ENCODE results near the gene SBNO2. TPM values are rescaled to one million over a fixed set of nuclear protein-coding genes. Genes with fewer than 3 reads are reported as not detected.

Gene SBNO2
- total RNA-seq, 4 donors from 2014 or later: 22.2 to 49.8 (median 30.9) TPM

DNA sequence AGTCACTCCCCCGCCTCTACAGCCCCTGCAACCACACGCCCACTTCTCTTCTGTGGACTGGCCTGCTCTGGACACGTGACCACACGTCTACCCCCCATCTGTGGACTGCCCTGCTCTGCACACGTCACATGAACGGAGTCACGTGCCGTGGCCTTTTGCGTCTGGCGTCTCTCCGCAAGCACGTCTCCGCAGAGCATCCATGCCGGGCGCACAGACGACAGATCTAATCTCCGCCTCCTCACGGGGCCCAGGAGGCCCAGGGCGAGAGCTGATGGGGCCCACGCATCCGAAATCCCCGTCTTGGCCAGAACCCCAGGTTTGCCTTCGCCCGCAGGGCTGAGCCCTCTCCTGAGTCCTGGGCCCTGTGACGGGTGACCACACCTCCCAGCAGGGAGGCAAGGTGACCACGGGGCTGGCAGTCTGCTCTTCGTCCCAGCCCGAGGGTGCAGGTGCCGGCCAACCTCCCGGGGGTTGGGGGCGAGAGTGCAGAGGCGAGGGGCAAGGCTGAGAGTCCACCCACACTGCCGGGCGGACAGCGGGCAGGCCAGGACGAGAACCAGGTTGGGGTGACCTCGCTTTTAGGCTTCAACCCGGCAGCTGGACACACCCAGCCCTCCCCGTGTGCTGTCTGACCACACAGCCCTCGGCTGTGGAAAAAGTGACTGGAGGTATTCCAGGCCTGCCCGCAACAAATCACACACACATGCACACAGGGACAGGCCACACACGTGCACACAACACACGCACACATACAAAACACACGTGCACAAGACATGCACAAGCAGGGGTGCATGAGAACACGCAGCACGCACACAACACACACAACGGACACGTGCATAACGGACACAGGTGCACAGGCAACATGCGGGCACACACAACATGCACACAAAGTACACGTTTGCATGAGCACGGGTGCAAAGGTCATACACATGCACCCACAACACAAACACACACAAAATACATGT, 3.9 kb downstream of the SBNO2 start:
- Histone ChIP-seq H3K4me1 (peaks cover 15 to 21% of the 10 kb centered on the region in 2 donors), H3K9me3 (no peaks in the 10 kb centered on the region), H3K36me3 (no peaks in the 10 kb centered on the region), H3K4me3 (no peak overlapping the region), H3K27me3 (no peaks in the 10 kb centered on the region), H3K27ac (peak overlapping the region in 3 of 4 donors; percentile 45 to 64 (median 52))
- DNase-seq (no peak), ATAC-seq (no peak)
- intact Hi-C loops (cut with DNase I; ENCODE audit: low total_unique reads) (loop anchor here (5.0 kb wide), 1 partner anchor 72 kb away; the partner anchor contains the start of gene ATP5F1D), in situ Hi-C loops (cut with MboI; ENCODE audit: low sequenced_read_pairs in 4 of 4) (no loop called here)
- TF ChIP-seq, protein P1, sequence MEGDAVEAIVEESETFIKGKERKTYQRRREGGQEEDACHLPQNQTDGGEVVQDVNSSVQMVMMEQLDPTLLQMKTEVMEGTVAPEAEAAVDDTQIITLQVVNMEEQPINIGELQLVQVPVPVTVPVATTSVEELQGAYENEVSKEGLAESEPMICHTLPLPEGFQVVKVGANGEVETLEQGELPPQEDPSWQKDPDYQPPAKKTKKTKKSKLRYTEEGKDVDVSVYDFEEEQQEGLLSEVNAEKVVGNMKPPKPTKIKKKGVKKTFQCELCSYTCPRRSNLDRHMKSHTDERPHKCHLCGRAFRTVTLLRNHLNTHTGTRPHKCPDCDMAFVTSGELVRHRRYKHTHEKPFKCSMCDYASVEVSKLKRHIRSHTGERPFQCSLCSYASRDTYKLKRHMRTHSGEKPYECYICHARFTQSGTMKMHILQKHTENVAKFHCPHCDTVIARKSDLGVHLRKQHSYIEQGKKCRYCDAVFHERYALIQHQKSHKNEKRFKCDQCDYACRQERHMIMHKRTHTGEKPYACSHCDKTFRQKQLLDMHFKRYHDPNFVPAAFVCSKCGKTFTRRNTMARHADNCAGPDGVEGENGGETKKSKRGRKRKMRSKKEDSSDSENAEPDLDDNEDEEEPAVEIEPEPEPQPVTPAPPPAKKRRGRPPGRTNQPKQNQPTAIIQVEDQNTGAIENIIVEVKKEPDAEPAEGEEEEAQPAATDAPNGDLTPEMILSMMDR (IDR thresholded peaks at IDR 0.05 in 4 of 5, conservative IDR thresholded peaks at IDR 0.05 in 1 of 5): no peak
- TF ChIP-seq POLR2A (IDR thresholded peaks at IDR 0.05): no peak

- no peaks in the 10 kb centered on the region for H3K9me3 ChIP-seq
- in situ Hi-C loops (cut with MboI; ENCODE audit: low sequenced_read_pairs in 4 of 4): no loop called here
- peaks cover 15 to 21% of the 10 kb centered on the region in 2 donors for H3K4me1 ChIP-seq
- intact Hi-C loops (cut with DNase I; ENCODE audit: low total_unique reads): no loop called here
- H3K4me3 ChIP-seq: no peak overlapping the region
- H3K27me3 ChIP-seq: no peaks in the 10 kb centered on the region
- DNase-seq (no peak), ATAC-seq (no peak)
- peak overlapping the region; percentile 22 to 64 (median 48) for H3K27ac ChIP-seq
- TF ChIP-seq POLR2A (IDR thresholded peaks at IDR 0.05): no peak
- TF ChIP-seq, protein P1 (IDR thresholded peaks at IDR 0.05 in 4 of 5, conservative IDR thresholded peaks at IDR 0.05 in 1 of 5): no peak
- H3K36me3 ChIP-seq: no peaks in the 10 kb centered on the region
Measured at GRCh38 chr19:1169411-1169791, 4.7 kb downstream of the SBNO2 start.

DNA sequence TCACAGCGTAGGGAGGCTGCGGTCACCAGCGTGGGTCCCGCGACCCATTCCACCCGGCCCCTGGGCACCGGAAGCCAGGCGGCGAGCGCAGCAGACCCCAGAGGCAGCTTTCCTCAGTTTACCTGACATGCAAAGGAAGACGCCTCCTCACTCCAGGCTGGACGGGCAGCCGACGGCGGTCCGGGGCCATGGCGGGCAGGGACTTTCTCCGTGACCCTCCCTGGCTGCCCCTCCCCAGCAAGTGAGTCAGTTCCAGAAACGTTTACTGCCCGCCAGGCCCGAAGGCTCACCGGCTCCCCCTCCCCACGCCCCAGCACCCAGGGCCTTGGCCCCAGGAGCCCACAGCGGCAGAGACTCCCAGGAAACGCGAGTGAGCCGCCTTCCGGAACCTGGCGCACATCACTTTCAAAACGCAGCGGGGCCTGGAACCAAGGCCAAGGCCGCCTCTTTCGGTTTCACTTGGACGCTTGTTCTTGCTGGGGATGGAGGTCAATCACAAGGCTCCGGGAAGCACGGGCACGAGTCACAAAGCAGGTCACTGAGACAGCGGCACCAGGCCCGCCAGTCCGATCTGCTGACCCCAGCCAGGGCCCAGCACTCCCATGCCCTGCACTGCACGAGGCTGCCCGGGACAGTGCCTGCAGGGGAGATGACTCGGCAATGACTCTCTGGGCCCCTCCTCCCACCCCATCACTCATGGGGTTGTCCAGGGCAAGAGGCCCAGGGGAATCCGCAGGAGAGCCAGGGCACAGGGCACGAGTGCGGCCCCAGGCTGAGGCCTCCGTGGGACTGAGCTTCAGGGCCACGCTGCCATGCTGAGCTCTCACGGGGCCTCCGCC, 5.3 kb downstream of the SBNO2 start:
- intact Hi-C loops (cut with DNase I; ENCODE audit: low total_unique reads): no loop called here
- no peaks in the 10 kb centered on the region for H3K9me3 ChIP-seq
- no peak for ATAC-seq
- H3K36me3 ChIP-seq: no peaks in the 10 kb centered on the region
- no peaks in the 10 kb centered on the region for H3K27me3 ChIP-seq
- in situ Hi-C loops (cut with MboI; ENCODE audit: low sequenced_read_pairs in 4 of 4): no loop called here
- TF ChIP-seq, protein P1 (IDR thresholded peaks at IDR 0.05 in 4 of 5, conservative IDR thresholded peaks at IDR 0.05 in 1 of 5): no peak
- peak in 1 of 2 donors; percentile 31 for TF ChIP-seq POLR2A (IDR thresholded peaks at IDR 0.05)
- H3K4me1 ChIP-seq: peaks cover 18 to 24% of the 10 kb centered on the region in 2 donors
- H3K4me3 ChIP-seq: peak overlapping the region in 2 of 4 donors; percentile 7 to 14
- H3K27ac ChIP-seq: peak overlapping the region; percentile 22 to 64 (median 48)
- no peak for DNase-seq

DNA sequence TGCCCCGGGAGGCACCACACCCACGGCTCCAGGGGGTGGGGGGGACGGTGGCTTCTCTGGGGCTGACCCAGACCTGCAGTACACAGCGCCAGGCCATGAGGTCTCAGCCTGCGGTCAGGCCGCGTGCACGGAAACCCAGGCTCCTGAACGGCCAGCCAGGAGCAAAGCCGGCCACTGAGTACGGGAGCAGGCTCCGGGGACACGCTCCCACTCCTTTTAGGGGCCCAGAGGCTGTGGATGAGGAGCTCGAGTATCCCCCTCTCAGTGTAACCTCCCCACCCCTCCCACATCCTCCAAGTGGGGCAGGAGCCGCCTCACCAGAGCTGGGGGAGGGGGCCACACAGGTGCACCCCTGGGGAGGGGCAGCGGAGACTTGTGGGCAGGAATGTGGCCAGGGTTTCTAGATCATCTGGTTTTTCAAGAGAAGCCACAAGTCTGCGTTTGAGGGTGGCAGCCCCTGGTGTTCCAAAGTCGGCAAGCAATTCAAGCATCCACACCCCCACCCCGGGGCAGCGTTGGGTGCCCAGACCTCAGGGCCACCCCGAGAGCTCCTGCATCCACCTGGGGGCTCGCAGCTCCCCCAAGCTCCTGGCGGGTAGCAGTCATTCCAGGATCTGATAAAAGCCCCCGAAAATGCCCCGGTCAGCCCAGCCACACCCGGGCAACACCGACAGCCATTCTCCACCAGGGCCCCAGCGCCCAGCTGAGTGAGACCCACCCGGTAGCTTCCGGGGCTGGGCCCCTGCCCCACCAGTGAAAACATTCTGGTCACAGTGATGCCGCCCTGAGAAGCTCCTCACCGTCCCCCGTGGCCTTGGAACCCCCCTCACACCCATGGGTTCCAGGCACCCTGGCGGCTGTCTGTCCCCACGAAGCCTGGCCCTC, 6.1 kb downstream of the SBNO2 start:
- Histone ChIP-seq H3K36me3 (no peaks in the 10 kb centered on the region), H3K4me1 (peaks cover 21 to 22% of the 10 kb centered on the region in 2 donors), H3K4me3 (no peak overlapping the region), H3K27me3 (no peaks in the 10 kb centered on the region), H3K27ac (peak overlapping the region in 2 of 4 donors; percentile 52 to 64), H3K9me3 (no peaks in the 10 kb centered on the region)
- in situ Hi-C loops (cut with MboI; ENCODE audit: low sequenced_read_pairs in 4 of 4) (no loop called here), intact Hi-C loops (cut with DNase I; ENCODE audit: low total_unique reads) (no loop called here)
- ATAC-seq: no peak
- DNase-seq: no peak
- TF ChIP-seq, protein P1 (IDR thresholded peaks at IDR 0.05 in 4 of 5, conservative IDR thresholded peaks at IDR 0.05 in 1 of 5): no peak
- TF ChIP-seq POLR2A (IDR thresholded peaks at IDR 0.05): no peak
